Heart right ventricle (tissue), 16 donors: Measurements from ENCODE around the gene HIBCH. TPM values are rescaled to one million over a fixed set of nuclear protein-coding genes. Genes with fewer than 3 reads are reported as not detected.

Experiments
- ATAC-seq, 8 donors: fragments of 200-7000 bp; cut with Tn5 transposase; one replicate each; pipeline ENCODE4 v1.9.1; 2020; ENCODE audit warnings: mild to moderate bottlenecking in 8 of 8, moderate library complexity in 8 of 8, moderate number of reproducible peaks in 1 of 8
- DNase-seq, 2 donors: peaks; one replicate each; pipeline ENCODE4 v3.0.0-alpha.2; 2020
- H3K27ac ChIP-seq, 10 donors: fragments of 200-600 bp; sonication (generic) in 2 of 10; one replicate each; pipeline versions ENCODE4 v1.5.0 to v1.8.0; 2020 to 2022; ENCODE audit warnings: mild to moderate bottlenecking in 3 of 10
- H3K27me3 ChIP-seq, 7 donors: fragments of 200-600 bp; one replicate each; pipeline ENCODE4 v1.8.0; 2021 to 2022; ENCODE audit warnings: mild to moderate bottlenecking in 2 of 7
- H3K36me3 ChIP-seq, 9 donors: fragments of 200-600 bp; sonication (generic) in 1 of 9; one replicate each; pipeline versions ENCODE4 v1.5.0 to v1.8.0; 2020 to 2022; ENCODE audit warnings: mild to moderate bottlenecking in 2 of 9
- H3K4me1 ChIP-seq, 9 donors: fragments of 200-600 bp; sonication (generic) in 1 of 9; one replicate each; pipeline versions ENCODE4 v1.5.0 to v1.8.0; 2020 to 2022; ENCODE audit warnings: mild to moderate bottlenecking in 4 of 9
- H3K4me3 ChIP-seq, 10 donors: fragments of 200-600 bp; sonication (generic) in 2 of 10; one replicate each; pipeline versions ENCODE4 v1.5.0 to v1.8.0; 2020 to 2022; ENCODE audit warnings: mild to moderate bottlenecking in 7 of 10, moderate library complexity in 2 of 10
- H3K9me3 ChIP-seq, 11 donors: fragments of 200-600 bp in 10 of 11; sonication (generic) in 2 of 11; one replicate each; pipeline versions ENCODE4 v1.5.0 to v1.8.0; 2013 to 2022; ENCODE audit warnings: mild to moderate bottlenecking in 2 of 11, control low read depth in 1 of 11, moderate library complexity in 1 of 11
- WGBS, 2 donors: extraction: QIAGEN DNeasy Blood & Tissue Kit; methylation state at CpG; one replicate each; pipeline ENCODE4 v1.1.7; 2013; ENCODE audit warnings: inconsistent platforms in 1 of 2; 5-methylcytosine and 5-hydroxymethylcytosine counted together
- intact Hi-C, 10 donors: fragments of 100-400 bp; cut with DNase I; formaldehyde crosslinking; loops; one replicate each; pipeline versions ENCODE4 v1.11.1 to v1.14.2; 2022
- polyA plus RNA-seq, 2 donors: library from polyadenylated mRNA; stranded (reverse); fragments of 200-250 nt; gene quantifications; one replicate each; pipeline ENCODE4 v1.2.3, GENCODE V29; 2013
- total RNA-seq, 10 donors: library from RNA; stranded (reverse); fragmentation: NEBNext Ultra II Directional in 3 of 10; extraction: Animal tissue kit (Norgen Biotek cat#: 25700) in 3 of 10; gene quantifications; one replicate each; pipeline versions ENCODE4 v1.2.1 to v1.2.4, GENCODE V29; 2021 to 2023
- TF ChIP-seq, protein P1 (sequence below), 9 donors: fragments of 200-600 bp; sonication (generic) in 2 of 9; IDR thresholded peaks; one replicate each; pipeline versions ENCODE4 v1.5.0 to v1.8.0; 2021 to 2022; ENCODE audit warnings: antibody characterized with exemption in 9 of 9, mild to moderate bottlenecking in 5 of 9, moderate library complexity in 1 of 9
- donor health status: Arrhythmogenic right ventricular cardiomyopathy.
- donor health status: ischemic (EF 13 %, LVEDD 7.1; RV severe dilation, severe dysfunction).
- donor health status: healthy with polysubstance abuse.
- donor health status: DM: no; HTN: yes; CAD: no.
- donor health status: DM: no; HTN: no; CAD: no.
- donor health status: ischemic (EF 25% LVEDD 6.9; RV normal size, moderate dysfunction).
- donor health status: ischemic (EF 25% LVEDD 5.7; RV mildly dilated, moderate dysfunction).
- donor health status: healthy.
- donor health status: DM: yes; HTN: yes; CAD: no.
- donor health status: Ischemic cardiomyopathy.
- donor health status: ischemic (EF 35%, LVEDD 5.7; RV mildly dilated, moderate dysfunction).
- donor health status: nonischemic (EF 11% LVEDD 7.7; RV severe dilation, severe dysfunction).
- donor health status: DM: yes; HTN: yes; CAD: no.
- donor health status: PGD.
- donor health status: ischemic (EF 29% LVEDD 5.4; RV normal size, mild dysfunction).
- donor health status: nonischemic (EF 23%, LVEDD 6.1; RV moderate dilation, normal function).

HIBCH gene
- total and polyA plus RNA-seq, 12 donors: 7.7 to 38.4 (median 24.8) TPM

- WGBS, 2 donors: 74 to 93% methylated on average over 1 of the region's 1 CpG
- intact Hi-C loops: loop anchor here in 1 of 10 donors (10.0 kb wide), 1 partner anchor 103 kb away; no protein-coding TSS in a partner anchor
These were observed 131.3 kb downstream of the HIBCH start for GRCh38 chr2:190188289-190188688.

DNA sequence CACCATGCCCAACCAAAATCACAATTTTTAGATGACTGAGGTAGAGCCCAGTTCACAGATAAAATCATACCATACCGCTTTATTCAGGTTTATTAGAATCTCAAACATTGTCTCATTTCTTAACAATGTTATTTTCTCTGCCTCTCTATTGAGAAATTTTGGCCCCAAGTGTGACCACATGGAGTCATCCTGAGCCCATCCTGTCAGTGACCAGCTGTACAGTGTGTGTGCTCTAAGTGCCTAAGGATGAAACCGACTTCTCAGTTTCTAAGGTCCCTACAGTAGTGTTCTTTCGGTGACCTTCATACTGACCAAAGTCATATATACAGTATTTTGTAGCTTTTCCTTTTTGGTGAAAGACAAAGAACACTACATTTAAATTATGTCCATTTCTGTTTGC, 133.4 kb downstream of the HIBCH start:
- no peaks in the 10 kb centered on the region for H3K9me3 ChIP-seq
- peaks cover 0 to 3% (median 0%) of the 10 kb centered on the region in 7 donors for H3K27me3 ChIP-seq
- DNase-seq (no peak), ATAC-seq (peak in 3 of 8 donors; percentile 27 to 63 (median 35))
- intact Hi-C loops: loop anchor here in 1 of 10 donors (10.0 kb wide), 1 partner anchor 101 kb away; no protein-coding TSS in a partner anchor
- H3K4me3 ChIP-seq: no peak overlapping the region
- 86 to 93% methylated on average over 3 of the region's 3 CpGs for WGBS, 2 donors
- no peaks in the 10 kb centered on the region for H3K36me3 ChIP-seq
- peaks cover 0 to 39% (median 9%) of the 10 kb centered on the region in 9 donors for H3K4me1 ChIP-seq
- H3K27ac ChIP-seq: no peak overlapping the region
- TF ChIP-seq, protein P1, sequence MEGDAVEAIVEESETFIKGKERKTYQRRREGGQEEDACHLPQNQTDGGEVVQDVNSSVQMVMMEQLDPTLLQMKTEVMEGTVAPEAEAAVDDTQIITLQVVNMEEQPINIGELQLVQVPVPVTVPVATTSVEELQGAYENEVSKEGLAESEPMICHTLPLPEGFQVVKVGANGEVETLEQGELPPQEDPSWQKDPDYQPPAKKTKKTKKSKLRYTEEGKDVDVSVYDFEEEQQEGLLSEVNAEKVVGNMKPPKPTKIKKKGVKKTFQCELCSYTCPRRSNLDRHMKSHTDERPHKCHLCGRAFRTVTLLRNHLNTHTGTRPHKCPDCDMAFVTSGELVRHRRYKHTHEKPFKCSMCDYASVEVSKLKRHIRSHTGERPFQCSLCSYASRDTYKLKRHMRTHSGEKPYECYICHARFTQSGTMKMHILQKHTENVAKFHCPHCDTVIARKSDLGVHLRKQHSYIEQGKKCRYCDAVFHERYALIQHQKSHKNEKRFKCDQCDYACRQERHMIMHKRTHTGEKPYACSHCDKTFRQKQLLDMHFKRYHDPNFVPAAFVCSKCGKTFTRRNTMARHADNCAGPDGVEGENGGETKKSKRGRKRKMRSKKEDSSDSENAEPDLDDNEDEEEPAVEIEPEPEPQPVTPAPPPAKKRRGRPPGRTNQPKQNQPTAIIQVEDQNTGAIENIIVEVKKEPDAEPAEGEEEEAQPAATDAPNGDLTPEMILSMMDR (IDR thresholded peaks at IDR 0.05): no peak

More at GRCh38 chr2:190188289-190188688, 131.3 kb downstream of the HIBCH start:
- ATAC-seq (no peak), DNase-seq (no peak)
- H3K9me3 ChIP-seq: no peaks in the 10 kb centered on the region
- TF ChIP-seq, protein P1 (IDR thresholded peaks at IDR 0.05): no peak
- H3K27ac ChIP-seq: peak overlapping the region in 1 of 10 donors; percentile 6
- no peaks in the 10 kb centered on the region for H3K36me3 ChIP-seq
- peaks cover 0 to 23% (median 6%) of the 10 kb centered on the region in 9 donors for H3K4me1 ChIP-seq
- H3K27me3 ChIP-seq: no peaks in the 10 kb centered on the region
- no peak overlapping the region for H3K4me3 ChIP-seq

DNA sequence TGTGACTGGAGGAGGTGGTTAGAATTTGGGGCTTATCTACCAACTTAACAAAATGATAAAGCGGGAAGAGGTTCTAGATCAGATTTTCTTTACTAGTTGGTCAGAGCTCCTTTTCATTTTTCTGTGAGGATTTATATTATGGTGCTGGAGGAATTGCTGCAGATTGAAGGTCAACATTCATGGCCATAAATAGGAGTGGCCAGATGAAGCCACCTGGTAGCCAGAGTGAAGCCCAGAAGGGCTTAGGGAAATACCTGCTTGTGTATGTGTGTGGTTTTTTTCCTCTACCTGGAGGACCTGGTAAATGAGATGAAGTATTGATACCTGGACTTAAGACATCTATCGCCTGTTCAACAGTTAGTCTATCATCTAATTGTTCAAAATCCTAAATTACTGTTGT, 134.2 kb downstream of the HIBCH start:
- H3K9me3 ChIP-seq: no peaks in the 10 kb centered on the region
- H3K27me3 ChIP-seq: peaks cover 0 to 11% (median 0%) of the 10 kb centered on the region in 7 donors
- H3K27ac ChIP-seq: peak overlapping the region in 1 of 10 donors; percentile 1
- 96 to 99% methylated on average over 2 of the region's 2 CpGs for WGBS, 2 donors
- intact Hi-C loops: loop anchor here in 1 of 10 donors (10.0 kb wide), 1 partner anchor 101 kb away; no protein-coding TSS in a partner anchor
- ATAC-seq (no peak), DNase-seq (no peak)
- no peak overlapping the region for H3K4me3 ChIP-seq
- TF ChIP-seq, protein P1 (IDR thresholded peaks at IDR 0.05): no peak
- peaks cover 0 to 40% (median 9%) of the 10 kb centered on the region in 9 donors for H3K4me1 ChIP-seq
- H3K36me3 ChIP-seq: no peaks in the 10 kb centered on the region

DNA sequence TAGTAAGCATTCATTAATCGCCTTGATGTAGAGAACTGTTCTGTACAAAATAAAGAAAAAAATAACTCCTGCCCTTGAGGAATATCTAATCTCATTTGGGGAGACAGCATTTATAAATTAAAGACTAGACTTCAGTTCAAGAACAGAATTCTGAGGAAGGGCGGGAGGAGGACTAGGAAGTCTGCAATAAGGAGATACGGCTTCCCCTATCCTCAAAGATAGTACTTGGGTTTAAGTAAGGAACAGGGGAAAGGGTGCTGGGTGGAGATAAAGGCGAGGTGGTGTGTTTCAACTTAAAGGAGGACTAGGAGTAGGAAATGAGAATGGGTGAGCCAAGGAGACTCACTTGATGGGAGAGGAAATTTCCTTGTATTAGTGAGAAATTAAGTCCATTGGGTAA, 135.2 kb downstream of the HIBCH start:
- Histone ChIP-seq H3K9me3 (no peaks in the 10 kb centered on the region), H3K36me3 (no peaks in the 10 kb centered on the region), H3K27ac (peak overlapping the region in 7 of 10 donors; percentile 4 to 96 (median 22)), H3K4me3 (no peak overlapping the region), H3K4me1 (peaks cover 0 to 49% (median 15%) of the 10 kb centered on the region in 9 donors), H3K27me3 (peaks cover 0 to 16% (median 0%) of the 10 kb centered on the region in 7 donors)
- no peak for DNase-seq
- TF ChIP-seq, protein P1 (IDR thresholded peaks at IDR 0.05): no peak
- WGBS, 2 donors: 48 to 64% methylated on average over 4 of the region's 4 CpGs
- intact Hi-C loops: loop anchor here in 2 of 10 donors (5.0 to 10.0 kb wide), 3 partner anchors 78 to 100 kb away; no protein-coding TSS in a partner anchor
- ATAC-seq: no peak
